Measurements from ENCODE around the gene MAFG.

The MAFG gene

GRCh38 chr17:81868674-81869220 lies 58.8 kb downstream of the MAFG start:
- DNase-seq (ENCODE audit: low read depth), result no peak

All from activated T-cell treated with anti-CD3 and anti-CD28 coated beads for 1 hour (primary cell).